GM23338 (cell line): Measurements from ENCODE around the gene TNFRSF6B. TPM values are rescaled to one million over a fixed set of nuclear protein-coding genes. Genes with fewer than 3 reads are reported as not detected.

Experiments
- ATAC-seq: fragments of 200-7000 bp; cut with Tn5 transposase; 3 replicates; pipeline ENCODE4 v1.9.1; 2020
- DNase-seq: peaks from one replicate; pipeline ENCODE4 v3.0.0-alpha.2; 2015; ENCODE audit warnings: low spot score
- H2AFZ ChIP-seq: fragments of 200-600 bp; sonication (generic); 2 replicates; pipeline ENCODE4 v1.8.0; 2016; ENCODE audit warnings: antibody characterized with exemption, mild to moderate bottlenecking, moderate library complexity
- H3F3A ChIP-seq: fragments of 200-600 bp; sonication (generic); replicated peaks from 2 replicates; pipeline ENCODE4 v1.8.0; 2017; ENCODE audit warnings: antibody characterized with exemption, mixed run types, low read depth
- H3K27ac ChIP-seq: fragments of 200-600 bp; sonication (generic); 2 replicates; pipeline ENCODE4 v1.6.1; 2016; ENCODE audit warnings: low read depth
- H3K27me3 ChIP-seq: fragments of 200-600 bp; sonication (generic); 2 replicates; pipeline ENCODE4 v1.8.0; 2016; ENCODE audit warnings: mild to moderate bottlenecking, mixed run types, moderate library complexity; ENCODE audit not compliant: insufficient read depth
- H3K36me3 ChIP-seq: fragments of 200-600 bp; sonication (generic); 2 replicates; pipeline ENCODE4 v1.8.0; 2016; ENCODE audit warnings: mild to moderate bottlenecking; ENCODE audit not compliant: insufficient read depth
- H3K4me1 ChIP-seq: fragments of 200-600 bp; sonication (generic); 2 replicates; pipeline ENCODE4 v1.8.0; 2016; ENCODE audit warnings: mild to moderate bottlenecking, moderate library complexity; ENCODE audit not compliant: insufficient read depth
- H3K4me2 ChIP-seq: fragments of 200-600 bp; sonication (generic); 2 replicates; pipeline ENCODE4 v1.7.1; 2017; ENCODE audit warnings: mixed run types
- H3K4me3 ChIP-seq: fragments of 200-600 bp; sonication (generic); 2 replicates; pipeline ENCODE4 v1.6.1; 2016; ENCODE audit warnings: mixed run types
- H3K79me2 ChIP-seq: fragments of 200-600 bp; sonication (generic); replicated peaks from 2 replicates; pipeline ENCODE4 v1.8.0; 2017; ENCODE audit warnings: mild to moderate bottlenecking; ENCODE audit not compliant: insufficient read depth
- H3K9me2 ChIP-seq: fragments of 200-600 bp; sonication (generic); 2 replicates; pipeline ENCODE4 v1.8.0; 2017; ENCODE audit not compliant: insufficient read depth
- H4K20me1 ChIP-seq: fragments of 200-600 bp; sonication (generic); replicated peaks from 2 replicates; pipeline ENCODE4 v1.8.0; 2017; ENCODE audit warnings: mild to moderate bottlenecking; ENCODE audit not compliant: insufficient read depth
- H3K27ac Mint-ChIP-seq: 2 replicates; pipeline ENCODE4 v1.8.0; 2020; ENCODE audit warnings: inconsistent platforms, mild to moderate bottlenecking, moderate library complexity, mixed read lengths
- H3K27me3 Mint-ChIP-seq: 3 replicates; pipeline ENCODE4 v1.8.0; 2022; ENCODE audit warnings: low read depth, mild to moderate bottlenecking, moderate library complexity, mixed read lengths, inconsistent platforms; ENCODE audit not compliant: insufficient read depth, poor library complexity
- H3K36me3 Mint-ChIP-seq: 3 replicates; pipeline ENCODE4 v1.8.0; 2021; ENCODE audit warnings: low read depth, mild to moderate bottlenecking, inconsistent platforms, moderate library complexity, mixed read lengths
- H3K4me1 Mint-ChIP-seq: 3 replicates; pipeline ENCODE4 v1.8.0; 2020; ENCODE audit warnings: mild to moderate bottlenecking, inconsistent platforms, mixed read lengths
- H3K4me3 Mint-ChIP-seq: 3 replicates; pipeline ENCODE4 v1.8.0; 2021; ENCODE audit warnings: moderate library complexity, mild to moderate bottlenecking, inconsistent platforms, mixed read lengths
- H3K9me3 Mint-ChIP-seq: 3 replicates; pipeline ENCODE4 v1.8.0; 2020; ENCODE audit warnings: moderate library complexity, mild to moderate bottlenecking, inconsistent platforms, mixed read lengths
- ETS1 ChIP-seq: IDR thresholded peaks from 2 replicates; pipeline ENCODE4 v1.6.1; 2016; ENCODE audit warnings: antibody characterized with exemption
- EZH2 ChIP-seq: fragments of 200-600 bp; sonication (generic); IDR thresholded peaks from one replicate; pipeline ENCODE4 v1.8.0; 2017; ENCODE audit warnings: antibody characterized with exemption, mild to moderate bottlenecking, low read depth; ENCODE audit not compliant: unreplicated experiment
- JUNB ChIP-seq: IDR thresholded peaks from one replicate; pipeline ENCODE4 v1.6.1; 2016; ENCODE audit warnings: antibody characterized with exemption; ENCODE audit not compliant: unreplicated experiment
- NANOG ChIP-seq: IDR thresholded peaks from 2 replicates; pipeline ENCODE4 v1.6.1; 2016; ENCODE audit warnings: antibody characterized with exemption, borderline replicate concordance
- POLR2AphosphoS5 ChIP-seq: IDR thresholded peaks from 2 replicates; pipeline ENCODE4 v1.6.1; 2016; ENCODE audit warnings: antibody characterized with exemption, low read depth
- REST ChIP-seq: IDR thresholded peaks from one replicate; pipeline ENCODE4 v1.6.1; 2018; ENCODE audit warnings: antibody characterized with exemption; ENCODE audit not compliant: unreplicated experiment
- ZNF114 ChIP-seq: fragments of 250-450 bp; sonication (Bioruptor Pico); IDR thresholded peaks from 2 replicates; pipeline ENCODE4 v1.5.0; 2020; ENCODE audit warnings: mild to moderate bottlenecking, moderate library complexity
- ZNF331 ChIP-seq: fragments of 250-450 bp; sonication (Bioruptor Pico); IDR thresholded peaks from 2 replicates; pipeline ENCODE4 v1.5.0; 2020; ENCODE audit warnings: low read depth, mild to moderate bottlenecking, moderate library complexity
- ZNF462 ChIP-seq: fragments of 250-450 bp; sonication (Bioruptor Pico); IDR thresholded peaks from 2 replicates; pipeline ENCODE4 v1.5.0; 2020; ENCODE audit warnings: mild to moderate bottlenecking, moderate library complexity
- polyA plus RNA-seq: library from polyadenylated mRNA; unstranded; fragments of >200 nt; fragmentation: Nextera tagmentation; extraction: Ambion mirVana; gene quantifications from 2 replicates; pipeline ENCODE4 v1.2.1, GENCODE V29; 2016
- total RNA-seq: library from RNA; depleted of rRNA; stranded (reverse); fragments of >200 nt; shearing (Covaris generic); gene quantifications from 2 replicates; pipeline ENCODE4 v1.2.3, GENCODE V29; 2014

Gene TNFRSF6B
- total and polyA plus RNA-seq, 2 experiments from 2014 or later = 0.28 TPM; not detected in 1

- Histone ChIP-seq H2AFZ (no peak overlapping the region), H3K27me3 (no peaks in the 10 kb centered on the region), H3F3A (peaks cover 11% of the 10 kb centered on the region; the same call in 1 of the 2 replicates), H4K20me1 (peaks cover 14% of the 10 kb centered on the region), H3K9me2 (no peaks in the 10 kb centered on the region), H3K4me1 (no peaks in the 10 kb centered on the region; the same call in 1 of the 2 replicates), H3K79me2 (peaks cover 35% of the 10 kb centered on the region), H3K4me3 (peak overlapping the region; percentile 85), H3K27ac (no peak overlapping the region), H3K4me2 (peak overlapping the region; percentile 93), H3K36me3 (no peaks in the 10 kb centered on the region)
- DNase-seq (no peak), ATAC-seq (no peak)
- TF ChIP-seq POLR2AphosphoS5 = no peak
- TF ChIP-seq ZNF331 (CRISPR knock-in tag) = no peak
- TF ChIP-seq ZNF114 (CRISPR knock-in tag) = no peak
- no peak for TF ChIP-seq REST
- TF ChIP-seq JUNB = no peak
- no peak for TF ChIP-seq ZNF462
- TF ChIP-seq EZH2 = no peak
- no peak for TF ChIP-seq ETS1
- TF ChIP-seq NANOG = no peak
- Mint-ChIP-seq H3K4me1 (peaks cover 10% of the 10 kb centered on the region), H3K9me3 (no peaks in the 10 kb centered on the region), H3K27me3 (peaks cover 12% of the 10 kb centered on the region), H3K27ac (no peak overlapping the region), H3K36me3 (peaks cover 33% of the 10 kb centered on the region), H3K4me3 (peak overlapping the region; percentile 88)
These were observed 9.7 kb downstream of the TNFRSF6B start for GRCh38 chr20:63706027-63706695.
